ENCODE data around the gene CRIP1.

The CRIP1 gene

GRCh38 chr14:105527381-105527825 lies 40.7 kb downstream of the CRIP1 start:
- H3K27me3 ChIP-seq (ENCODE audit: control insufficient read depth in 1 of 2, insufficient read depth in 2 of 2, low read length in 2 of 2) = peaks cover 0 to 11% of the 10 kb centered on the region in 2 donors
- no peak overlapping the region for H3K27ac ChIP-seq (ENCODE audit: low read length)
- H3K36me3 ChIP-seq (ENCODE audit: control insufficient read depth in 2 of 2, insufficient read depth in 2 of 2, low read length in 2 of 2) = no peaks in the 10 kb centered on the region
- H3K9ac ChIP-seq (ENCODE audit: low read length in 2 of 2) = peak overlapping the region; percentile 57 to 60
- H3K9me3 ChIP-seq (ENCODE audit: control insufficient read depth in 2 of 2, low read length in 2 of 2) = no peaks in the 10 kb centered on the region
- H3K4me1 ChIP-seq (ENCODE audit: control insufficient read depth, insufficient read depth, low read length) = peaks cover 30% of the 10 kb centered on the region
- H3K4me3 ChIP-seq (ENCODE audit: low read length in 2 of 2) = peak overlapping the region; percentile 43 to 74

GRCh38 chr14:105527826-105528585 lies 41.3 kb downstream of the CRIP1 start:
- Histone ChIP-seq H3K4me1 (ENCODE audit: control insufficient read depth, insufficient read depth, low read length) (peaks cover 30% of the 10 kb centered on the region), H3K9ac (ENCODE audit: low read length in 2 of 2) (peak overlapping the region; percentile 36 to 57), H3K27me3 (ENCODE audit: control insufficient read depth in 1 of 2, insufficient read depth in 2 of 2, low read length in 2 of 2) (peaks cover 0 to 11% of the 10 kb centered on the region in 2 donors), H3K36me3 (ENCODE audit: control insufficient read depth in 2 of 2, insufficient read depth in 2 of 2, low read length in 2 of 2) (no peaks in the 10 kb centered on the region), H3K9me3 (ENCODE audit: control insufficient read depth in 2 of 2, low read length in 2 of 2) (no peaks in the 10 kb centered on the region), H3K4me3 (ENCODE audit: low read length in 2 of 2) (peak overlapping the region; percentile 65 to 74), H3K27ac (ENCODE audit: low read length) (no peak overlapping the region)

GRCh38 chr14:105528586-105529318 lies 42.1 kb downstream of the CRIP1 start:
- H3K36me3 ChIP-seq (ENCODE audit: control insufficient read depth in 2 of 2, insufficient read depth in 2 of 2, low read length in 2 of 2) = no peaks in the 10 kb centered on the region
- H3K27ac ChIP-seq (ENCODE audit: low read length) = no peak overlapping the region
- H3K9me3 ChIP-seq (ENCODE audit: control insufficient read depth in 2 of 2, low read length in 2 of 2) = no peaks in the 10 kb centered on the region
- peak overlapping the region in 1 of 2 donors; percentile 22 for H3K9ac ChIP-seq (ENCODE audit: low read length in 2 of 2)
- peak overlapping the region; percentile 63 to 74 for H3K4me3 ChIP-seq (ENCODE audit: low read length in 2 of 2)
- H3K27me3 ChIP-seq (ENCODE audit: control insufficient read depth in 1 of 2, insufficient read depth in 2 of 2, low read length in 2 of 2) = peaks cover 0 to 11% of the 10 kb centered on the region in 2 donors
- peaks cover 30% of the 10 kb centered on the region for H3K4me1 ChIP-seq (ENCODE audit: control insufficient read depth, insufficient read depth, low read length)

- Histone ChIP-seq H3K9me3 (ENCODE audit: control insufficient read depth in 2 of 2, low read length in 2 of 2) (no peaks in the 10 kb centered on the region), H3K36me3 (ENCODE audit: control insufficient read depth in 2 of 2, insufficient read depth in 2 of 2, low read length in 2 of 2) (no peaks in the 10 kb centered on the region), H3K9ac (ENCODE audit: low read length in 2 of 2) (no peak overlapping the region), H3K27me3 (ENCODE audit: control insufficient read depth in 1 of 2, insufficient read depth in 2 of 2, low read length in 2 of 2) (peaks cover 0 to 11% of the 10 kb centered on the region in 2 donors), H3K4me1 (ENCODE audit: control insufficient read depth, insufficient read depth, low read length) (peaks cover 30% of the 10 kb centered on the region), H3K27ac (ENCODE audit: low read length) (no peak overlapping the region), H3K4me3 (ENCODE audit: low read length in 2 of 2) (no peak overlapping the region)
These were observed 42.6 kb downstream of the CRIP1 start for GRCh38 chr14:105529319-105529568.

GRCh38 chr14:105529569-105530284 lies 43.0 kb downstream of the CRIP1 start:
- H3K9me3 ChIP-seq (ENCODE audit: control insufficient read depth in 2 of 2, low read length in 2 of 2) = no peaks in the 10 kb centered on the region
- H3K4me1 ChIP-seq (ENCODE audit: control insufficient read depth, insufficient read depth, low read length) = peaks cover 30% of the 10 kb centered on the region
- H3K4me3 ChIP-seq (ENCODE audit: low read length in 2 of 2) = peak overlapping the region in 1 of 2 donors; percentile 15
- no peaks in the 10 kb centered on the region for H3K36me3 ChIP-seq (ENCODE audit: control insufficient read depth in 2 of 2, insufficient read depth in 2 of 2, low read length in 2 of 2)
- no peak overlapping the region for H3K9ac ChIP-seq (ENCODE audit: low read length in 2 of 2)
- H3K27ac ChIP-seq (ENCODE audit: low read length) = no peak overlapping the region
- peaks cover 0 to 11% of the 10 kb centered on the region in 2 donors for H3K27me3 ChIP-seq (ENCODE audit: control insufficient read depth in 1 of 2, insufficient read depth in 2 of 2, low read length in 2 of 2)

- H3K27me3 ChIP-seq (ENCODE audit: control insufficient read depth in 1 of 2, insufficient read depth in 2 of 2, low read length in 2 of 2) = peaks cover 0 to 11% of the 10 kb centered on the region in 2 donors
- H3K4me3 ChIP-seq (ENCODE audit: low read length in 2 of 2) = no peak overlapping the region
- no peaks in the 10 kb centered on the region for H3K9me3 ChIP-seq (ENCODE audit: control insufficient read depth in 2 of 2, low read length in 2 of 2)
- H3K27ac ChIP-seq (ENCODE audit: low read length) = no peak overlapping the region
- peaks cover 30% of the 10 kb centered on the region for H3K4me1 ChIP-seq (ENCODE audit: control insufficient read depth, insufficient read depth, low read length)
- H3K9ac ChIP-seq (ENCODE audit: low read length in 2 of 2) = no peak overlapping the region
- H3K36me3 ChIP-seq (ENCODE audit: control insufficient read depth in 2 of 2, insufficient read depth in 2 of 2, low read length in 2 of 2) = no peaks in the 10 kb centered on the region
These were observed 43.8 kb downstream of the CRIP1 start for GRCh38 chr14:105530285-105531087.

- Histone ChIP-seq H3K4me1 (ENCODE audit: control insufficient read depth, insufficient read depth, low read length) (peaks cover 26% of the 10 kb centered on the region), H3K4me3 (ENCODE audit: low read length in 2 of 2) (no peak overlapping the region), H3K36me3 (ENCODE audit: control insufficient read depth in 2 of 2, insufficient read depth in 2 of 2, low read length in 2 of 2) (no peaks in the 10 kb centered on the region), H3K9me3 (ENCODE audit: control insufficient read depth in 2 of 2, low read length in 2 of 2) (no peaks in the 10 kb centered on the region), H3K27me3 (ENCODE audit: control insufficient read depth in 1 of 2, insufficient read depth in 2 of 2, low read length in 2 of 2) (peaks cover 2 to 11% of the 10 kb centered on the region in 2 donors), H3K9ac (ENCODE audit: low read length in 2 of 2) (no peak overlapping the region), H3K27ac (ENCODE audit: low read length) (no peak overlapping the region)
These were observed 44.6 kb downstream of the CRIP1 start for GRCh38 chr14:105531088-105531893.

GRCh38 chr14:105531894-105532623 lies 45.4 kb downstream of the CRIP1 start:
- Histone ChIP-seq H3K36me3 (ENCODE audit: control insufficient read depth in 2 of 2, insufficient read depth in 2 of 2, low read length in 2 of 2) (no peaks in the 10 kb centered on the region), H3K4me1 (ENCODE audit: control insufficient read depth, insufficient read depth, low read length) (peaks cover 22% of the 10 kb centered on the region), H3K9ac (ENCODE audit: low read length in 2 of 2) (no peak overlapping the region), H3K27ac (ENCODE audit: low read length) (no peak overlapping the region), H3K9me3 (ENCODE audit: control insufficient read depth in 2 of 2, low read length in 2 of 2) (no peaks in the 10 kb centered on the region), H3K27me3 (ENCODE audit: control insufficient read depth in 1 of 2, insufficient read depth in 2 of 2, low read length in 2 of 2) (peaks cover 9 to 14% of the 10 kb centered on the region in 2 donors), H3K4me3 (ENCODE audit: low read length in 2 of 2) (no peak overlapping the region)

- H3K27ac ChIP-seq (ENCODE audit: low read length) = no peak overlapping the region
- H3K27me3 ChIP-seq (ENCODE audit: control insufficient read depth in 1 of 2, insufficient read depth in 2 of 2, low read length in 2 of 2) = peaks cover 15 to 21% of the 10 kb centered on the region in 2 donors
- H3K36me3 ChIP-seq (ENCODE audit: control insufficient read depth in 2 of 2, insufficient read depth in 2 of 2, low read length in 2 of 2) = no peaks in the 10 kb centered on the region
- H3K9me3 ChIP-seq (ENCODE audit: control insufficient read depth in 2 of 2, low read length in 2 of 2) = no peaks in the 10 kb centered on the region
- peaks cover 15% of the 10 kb centered on the region for H3K4me1 ChIP-seq (ENCODE audit: control insufficient read depth, insufficient read depth, low read length)
- no peak overlapping the region for H3K4me3 ChIP-seq (ENCODE audit: low read length in 2 of 2)
- H3K9ac ChIP-seq (ENCODE audit: low read length in 2 of 2) = no peak overlapping the region
These were observed 46.1 kb downstream of the CRIP1 start for GRCh38 chr14:105532735-105533141.
